ENCODE results near the gene CC2D1B. TPM values are rescaled to one million over a fixed set of nuclear protein-coding genes. Genes with fewer than 3 reads are reported as not detected.

CC2D1B gene
- total RNA-seq, 2 experiments from 2014 or later: 29.2 to 38.1 TPM

GRCh38 chr1:52359676-52360594 is 6.1 kb downstream of the CC2D1B start:
- intact Hi-C loops (cut with micrococcal nuclease; ENCODE audit: unreplicated experiment): no loop called here
- H3K4me1 ChIP-seq (ENCODE audit: insufficient read depth, low read length, poor library complexity, severe bottlenecking): peaks cover 7% of the 10 kb centered on the region
- H3K9me3 ChIP-seq (ENCODE audit: low read length): no peaks in the 10 kb centered on the region
- H3K4me3 ChIP-seq (ENCODE audit: low read depth, low read length, poor library complexity, severe bottlenecking): no peak overlapping the region
- BruUV-seq (replicated peaks): no TSS peak
- CTCF ChIA-PET (ENCODE audit: unreplicated experiment): no interaction called here
- H3K4me2 ChIP-seq (ENCODE audit: low read length): no peak overlapping the region
- no peak overlapping the region for H3K27ac ChIP-seq (ENCODE audit: low read depth, low read length, poor library complexity, severe bottlenecking)
- peaks cover 6% of the 10 kb centered on the region for H3K79me2 ChIP-seq (ENCODE audit: insufficient read depth, low read depth, low read length)
- no peak for DNase-seq (ENCODE audit: low spot score)
- peaks cover 91% of the 10 kb centered on the region for H3K36me3 ChIP-seq (ENCODE audit: insufficient read depth, low read length)
- no peak for TF ChIP-seq EZH2phosphoT487 (IDR thresholded peaks at IDR 0.05; ENCODE audit: borderline replicate concordance, low read depth, low read length)
- TF ChIP-seq CTCF (conservative IDR thresholded peaks at IDR 0.05; ENCODE audit: low read length): peak; percentile 29; the same call in 1 of the 2 replicates
- H2AFZ ChIP-seq (ENCODE audit: low read length): no peak overlapping the region
- POLR2A ChIA-PET: no interaction called here
- H4K20me1 ChIP-seq (ENCODE audit: insufficient read depth, low read length): no peaks in the 10 kb centered on the region
- no peaks in the 10 kb centered on the region for H3K9me2 ChIP-seq (ENCODE audit: insufficient read depth, low read length)

- H3K27ac ChIP-seq (ENCODE audit: low read depth, low read length, poor library complexity, severe bottlenecking): no peak overlapping the region
- TF ChIP-seq EZH2phosphoT487 (IDR thresholded peaks at IDR 0.05; ENCODE audit: borderline replicate concordance, low read depth, low read length) (no peak), CTCF (conservative IDR thresholded peaks at IDR 0.05; ENCODE audit: low read length) (no peak)
- no peak overlapping the region for H3K4me3 ChIP-seq (ENCODE audit: low read depth, low read length, poor library complexity, severe bottlenecking)
- intact Hi-C loops (cut with micrococcal nuclease; ENCODE audit: unreplicated experiment): no loop called here
- no peaks in the 10 kb centered on the region for H3K9me2 ChIP-seq (ENCODE audit: insufficient read depth, low read length)
- H3K79me2 ChIP-seq (ENCODE audit: insufficient read depth, low read depth, low read length): no peaks in the 10 kb centered on the region
- no peak overlapping the region for H2AFZ ChIP-seq (ENCODE audit: low read length)
- no peaks in the 10 kb centered on the region for H4K20me1 ChIP-seq (ENCODE audit: insufficient read depth, low read length)
- peaks cover 96% of the 10 kb centered on the region for H3K36me3 ChIP-seq (ENCODE audit: insufficient read depth, low read length)
- BruUV-seq (replicated peaks): no TSS peak
- ChIA-PET CTCF (ENCODE audit: unreplicated experiment) (no interaction called here), POLR2A (no interaction called here)
- DNase-seq (ENCODE audit: low spot score): no peak
- no peak overlapping the region for H3K4me2 ChIP-seq (ENCODE audit: low read length)
- no peaks in the 10 kb centered on the region for H3K4me1 ChIP-seq (ENCODE audit: insufficient read depth, low read length, poor library complexity, severe bottlenecking)
- no peaks in the 10 kb centered on the region for H3K9me3 ChIP-seq (ENCODE audit: low read length)
Measured at GRCh38 chr1:52358851-52359497, 7.0 kb downstream of the CC2D1B start.

GRCh38 chr1:52357397-52357796 is 8.6 kb downstream of the CC2D1B start:
- Histone ChIP-seq H3K4me3 (ENCODE audit: low read depth, low read length, poor library complexity, severe bottlenecking) (no peak overlapping the region), H3K4me2 (ENCODE audit: low read length) (no peak overlapping the region), H3K79me2 (ENCODE audit: insufficient read depth, low read depth, low read length) (no peaks in the 10 kb centered on the region), H3K9me3 (ENCODE audit: low read length) (no peaks in the 10 kb centered on the region), H3K36me3 (ENCODE audit: insufficient read depth, low read length) (peaks cover 99% of the 10 kb centered on the region), H3K9me2 (ENCODE audit: insufficient read depth, low read length) (no peaks in the 10 kb centered on the region), H2AFZ (ENCODE audit: low read length) (no peak overlapping the region), H3K27ac (ENCODE audit: low read depth, low read length, poor library complexity, severe bottlenecking) (no peak overlapping the region), H3K4me1 (ENCODE audit: insufficient read depth, low read length, poor library complexity, severe bottlenecking) (no peaks in the 10 kb centered on the region), H4K20me1 (ENCODE audit: insufficient read depth, low read length) (no peaks in the 10 kb centered on the region)
- BruUV-seq (replicated peaks): no TSS peak
- CTCF ChIA-PET (ENCODE audit: unreplicated experiment): no interaction called here
- TF ChIP-seq EZH2phosphoT487 (IDR thresholded peaks at IDR 0.05; ENCODE audit: borderline replicate concordance, low read depth, low read length): no peak
- no peak for TF ChIP-seq CTCF (conservative IDR thresholded peaks at IDR 0.05; ENCODE audit: low read length)
- intact Hi-C loops (cut with micrococcal nuclease; ENCODE audit: unreplicated experiment): no loop called here
- POLR2A ChIA-PET: no interaction called here
- DNase-seq (ENCODE audit: low spot score): no peak
